ENCODE results near the gene TRIM63. TPM values are rescaled to one million over a fixed set of nuclear protein-coding genes. Genes with fewer than 3 reads are reported as not detected.

The TRIM63 gene
- total and polyA plus RNA-seq, 2 experiments from 2014 or later: 29.4 to 32.8 TPM

DNA sequence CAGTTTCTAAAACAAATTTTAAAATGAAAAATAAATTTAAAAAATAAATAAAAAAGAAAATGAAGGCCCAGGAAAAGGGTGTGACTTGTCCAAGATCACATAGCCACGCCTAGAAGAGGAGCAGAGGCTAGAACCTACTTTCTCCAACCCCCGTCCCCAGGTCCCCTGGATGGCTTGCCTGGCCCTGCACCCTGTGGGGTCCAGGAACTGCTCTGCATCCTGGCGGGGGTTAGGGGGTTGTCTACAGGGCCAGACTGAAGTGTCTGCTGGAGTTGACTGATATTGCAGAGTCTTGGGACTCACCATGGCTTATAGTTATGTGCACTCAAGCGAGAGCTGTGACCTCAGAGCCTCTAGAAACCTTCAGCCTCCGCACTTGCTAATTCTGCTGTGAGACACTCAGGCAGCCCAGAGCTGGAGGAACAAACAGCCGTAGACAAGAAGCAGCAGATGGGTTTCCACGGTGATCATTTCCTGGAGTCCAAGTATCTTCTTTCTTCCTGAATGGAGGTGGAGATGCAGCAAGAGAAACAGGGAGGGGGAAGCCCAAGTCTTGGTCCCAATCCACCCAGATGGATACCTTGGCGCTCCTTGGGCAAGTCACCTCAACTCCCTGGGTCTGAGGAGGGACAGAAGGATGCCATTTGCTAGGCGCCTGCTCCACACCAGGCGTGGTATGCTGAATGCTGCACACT, 51.0 kb downstream of the TRIM63 start:
- no peak for TF ChIP-seq CTCF (IDR thresholded peaks at IDR 0.05; ENCODE audit: low read depth, low read length)
- H3K4me1 ChIP-seq (ENCODE audit: low read depth): peaks cover 35% of the 10 kb centered on the region
- peak overlapping the region; percentile 94 for H3K27ac ChIP-seq
- no peaks in the 10 kb centered on the region for H3K36me3 ChIP-seq
- no peaks in the 10 kb centered on the region for H3K27me3 ChIP-seq
- H3K9me3 ChIP-seq (ENCODE audit: low read depth): no peaks in the 10 kb centered on the region
- no peak overlapping the region for H3K4me3 ChIP-seq
- DNase-seq (ENCODE audit: low read depth in 1 of 2, low spot score in 1 of 2): no peak

- peaks cover 26% of the 10 kb centered on the region for H3K4me1 ChIP-seq (ENCODE audit: low read depth)
- H3K27me3 ChIP-seq: no peaks in the 10 kb centered on the region
- H3K36me3 ChIP-seq: no peaks in the 10 kb centered on the region
- no peaks in the 10 kb centered on the region for H3K9me3 ChIP-seq (ENCODE audit: low read depth)
- no peak for TF ChIP-seq CTCF (IDR thresholded peaks at IDR 0.05; ENCODE audit: low read depth, low read length)
- DNase-seq (ENCODE audit: low read depth in 1 of 2, low spot score in 1 of 2): peak in 1 of 2 donors; percentile 90
- no peak overlapping the region for H3K4me3 ChIP-seq
- H3K27ac ChIP-seq: no peak overlapping the region
Observed at GRCh38 chr1:26015358-26015757, 52.1 kb downstream of the TRIM63 start.

- no peak for TF ChIP-seq CTCF (IDR thresholded peaks at IDR 0.05; ENCODE audit: low read depth, low read length)
- Histone ChIP-seq H3K27ac (no peak overlapping the region), H3K4me3 (no peak overlapping the region), H3K36me3 (no peaks in the 10 kb centered on the region), H3K9me3 (ENCODE audit: low read depth) (no peaks in the 10 kb centered on the region), H3K27me3 (no peaks in the 10 kb centered on the region), H3K4me1 (ENCODE audit: low read depth) (peaks cover 26% of the 10 kb centered on the region)
- DNase-seq (ENCODE audit: low read depth in 1 of 2, low spot score in 1 of 2): no peak
Observed at GRCh38 chr1:26014179-26014578, 53.3 kb downstream of the TRIM63 start.

- Histone ChIP-seq H3K4me1 (ENCODE audit: low read depth) (peaks cover 22% of the 10 kb centered on the region), H3K27ac (peak overlapping the region; percentile 1), H3K4me3 (no peak overlapping the region), H3K36me3 (no peaks in the 10 kb centered on the region), H3K27me3 (no peaks in the 10 kb centered on the region), H3K9me3 (ENCODE audit: low read depth) (no peaks in the 10 kb centered on the region)
- no peak for TF ChIP-seq CTCF (IDR thresholded peaks at IDR 0.05; ENCODE audit: low read depth, low read length)
- DNase-seq (ENCODE audit: low read depth in 1 of 2, low spot score in 1 of 2): no peak
Observed at GRCh38 chr1:26012864-26013263, 54.6 kb downstream of the TRIM63 start.

- Histone ChIP-seq H3K27me3 (no peaks in the 10 kb centered on the region), H3K9me3 (ENCODE audit: low read depth) (no peaks in the 10 kb centered on the region), H3K27ac (no peak overlapping the region), H3K36me3 (no peaks in the 10 kb centered on the region), H3K4me1 (ENCODE audit: low read depth) (peaks cover 4% of the 10 kb centered on the region), H3K4me3 (no peak overlapping the region)
- DNase-seq (ENCODE audit: low read depth in 1 of 2, low spot score in 1 of 2): no peak
- no peak for TF ChIP-seq CTCF (IDR thresholded peaks at IDR 0.05; ENCODE audit: low read depth, low read length)
Observed at GRCh38 chr1:26010825-26011224, 56.6 kb downstream of the TRIM63 start.
